SK-N-SH treated with all-trans-retinoic acid at 6 μM for 48 hours (cell line): ENCODE results near the gene SLC34A3.

Source experiments
- ATAC-seq: fragments of 200-7000 bp; cut with Tn5 transposase; 3 replicates; pipeline ENCODE4 v1.9.1; 2020; ENCODE audit warnings: mild to moderate bottlenecking, moderate library complexity
- ARNTL ChIP-seq: fragments of 450-650 bp; formaldehyde crosslinking; IDR thresholded peaks from 2 replicates; pipeline ENCODE4 v1.5.0; 2020; ENCODE audit warnings: low read depth, mild to moderate bottlenecking, moderate library complexity, borderline replicate concordance
- BACH2 ChIP-seq: fragments of 250-450 bp; sonication (Bioruptor Pico); IDR thresholded peaks from 2 replicates; pipeline ENCODE4 v1.9.0; 2021; ENCODE audit warnings: mild to moderate bottlenecking, borderline replicate concordance
- CSDC2 ChIP-seq: fragments of 250-450 bp; sonication (Bioruptor Pico); IDR thresholded peaks from 2 replicates; pipeline ENCODE4 v1.5.0; 2020; ENCODE audit warnings: mild to moderate bottlenecking, moderate library complexity
- GLIS3 ChIP-seq: fragments of 250-450 bp; sonication (Bioruptor Pico); IDR thresholded peaks from 2 replicates; pipeline ENCODE4 v1.5.0; 2020; ENCODE audit warnings: mild to moderate bottlenecking, moderate library complexity
- ISL1 ChIP-seq: fragments of 250-450 bp; sonication (Bioruptor Pico); IDR thresholded peaks from 2 replicates; pipeline ENCODE4 v2.1.2; 2022; ENCODE audit warnings: mild to moderate bottlenecking, moderate library complexity
- OSR1 ChIP-seq: fragments of 250-450 bp; sonication (Bioruptor Pico); IDR thresholded peaks from 2 replicates; pipeline ENCODE4 v1.8.0; 2022; ENCODE audit warnings: moderate library complexity, mild to moderate bottlenecking, inconsistent platforms
- PPARA ChIP-seq: fragments of 250-450 bp; sonication (Bioruptor Pico); IDR thresholded peaks from 2 replicates; pipeline ENCODE4 v1.5.0; 2020; ENCODE audit warnings: mild to moderate bottlenecking, borderline replicate concordance
- RARB ChIP-seq: fragments of 250-450 bp; sonication (Bioruptor Pico); IDR thresholded peaks from 2 replicates; pipeline ENCODE4 v1.8.0; 2021; ENCODE audit warnings: mild to moderate bottlenecking, moderate library complexity
- SNAI2 ChIP-seq: fragments of 250-450 bp; sonication (Bioruptor Pico); IDR thresholded peaks from 2 replicates; pipeline ENCODE4 v1.5.0; 2020; ENCODE audit warnings: mild to moderate bottlenecking, moderate library complexity
- TCF4 ChIP-seq: fragments of 250-450 bp; sonication (Bioruptor Pico); IDR thresholded peaks from 2 replicates; pipeline ENCODE4 v1.8.0; 2021; ENCODE audit warnings: mild to moderate bottlenecking, moderate library complexity, borderline replicate concordance
- ZC3H10 ChIP-seq: fragments of 250-450 bp; sonication (Bioruptor Pico); IDR thresholded peaks from 2 replicates; pipeline ENCODE4 v1.5.1; 2021; ENCODE audit warnings: mild to moderate bottlenecking, moderate library complexity
- ZFP3 ChIP-seq: fragments of 250-450 bp; sonication (Bioruptor Pico); IDR thresholded peaks from 2 replicates; pipeline ENCODE4 v1.5.0; 2020; ENCODE audit warnings: mild to moderate bottlenecking, moderate library complexity
- ZFP30 ChIP-seq: fragments of 450-650 bp; formaldehyde crosslinking; IDR thresholded peaks from 2 replicates; pipeline ENCODE4 v1.5.0; 2022; ENCODE audit warnings: mild to moderate bottlenecking, moderate library complexity
- ZNF565 ChIP-seq: fragments of 450-650 bp; formaldehyde crosslinking; conservative IDR thresholded peaks from 2 replicates; pipeline ENCODE4 v1.5.0; 2020; ENCODE audit warnings: low read depth, mild to moderate bottlenecking, moderate library complexity
- ZNF70 ChIP-seq: fragments of 450-650 bp; formaldehyde crosslinking; IDR thresholded peaks from 2 replicates; pipeline ENCODE4 v1.5.0; 2020; ENCODE audit warnings: mild to moderate bottlenecking, moderate library complexity
- ZNF8 ChIP-seq: fragments of 450-650 bp; formaldehyde crosslinking; IDR thresholded peaks from 2 replicates; pipeline ENCODE4 v1.5.0; 2020; ENCODE audit warnings: mild to moderate bottlenecking, moderate library complexity
- TF ChIP-seq, protein P1 (sequence below): fragments of 250-450 bp; sonication (Bioruptor Pico); IDR thresholded peaks from 2 replicates; pipeline ENCODE4 v1.5.1; 2020; ENCODE audit warnings: low read depth, mild to moderate bottlenecking, moderate library complexity
- TF ChIP-seq, protein P2 (sequence below): fragments of 250-450 bp; sonication (Bioruptor Pico); IDR thresholded peaks from 2 replicates; pipeline ENCODE4 v1.5.0; 2020; ENCODE audit warnings: mild to moderate bottlenecking, moderate library complexity
- TF ChIP-seq, protein P3 (sequence below): fragments of 250-450 bp; sonication (Bioruptor Pico); IDR thresholded peaks from 2 replicates; pipeline ENCODE4 v1.8.0; 2021; ENCODE audit warnings: low read depth, mild to moderate bottlenecking, moderate library complexity, borderline replicate concordance
- TF ChIP-seq, protein P4 (sequence below): fragments of 250-450 bp; sonication (Bioruptor Pico); IDR thresholded peaks from 2 replicates; pipeline ENCODE4 v1.5.1; 2021; ENCODE audit warnings: mild to moderate bottlenecking, moderate library complexity
- TF ChIP-seq, protein P5 (sequence below): fragments of 250-450 bp; sonication (Bioruptor Pico); IDR thresholded peaks from 2 replicates; pipeline ENCODE4 v1.8.0; 2020; ENCODE audit warnings: mild to moderate bottlenecking, moderate library complexity, borderline replicate concordance

The SLC34A3 gene

DNA sequence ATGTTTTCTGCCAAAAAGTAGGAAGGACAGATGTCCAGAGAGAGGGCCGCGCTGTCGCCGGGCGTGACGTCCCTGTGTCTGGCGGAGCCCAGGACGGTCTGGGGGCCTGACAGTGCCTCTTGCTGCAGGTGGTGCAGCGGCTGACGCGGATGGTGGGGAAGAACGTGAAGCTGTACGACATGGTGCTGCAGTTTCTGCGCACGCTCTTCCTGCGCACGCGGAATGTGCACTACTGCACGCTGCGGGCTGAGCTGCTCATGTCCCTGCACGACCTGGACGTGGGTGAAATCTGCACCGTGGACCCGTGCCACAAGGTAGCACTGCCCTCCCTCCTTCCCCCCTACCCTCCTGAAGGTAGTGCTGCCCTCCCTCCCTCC is 32.2 kb downstream of the SLC34A3 start:
- TF ChIP-seq CSDC2 (no peak), TCF4 (CRISPR knock-in tag) (no peak), GLIS3 (CRISPR knock-in tag) (no peak), ZFP3 (CRISPR knock-in tag) (no peak), ZNF565 (no peak), ZC3H10 (CRISPR knock-in tag) (no peak), ISL1 (no peak), RARB (CRISPR knock-in tag) (no peak), BACH2 (CRISPR knock-in tag) (no peak), ZNF8 (CRISPR knock-in tag) (no peak), PPARA (CRISPR knock-in tag) (no peak), ZNF70 (CRISPR knock-in tag) (no peak), OSR1 (CRISPR knock-in tag) (no peak)
- TF ChIP-seq, protein P1, sequence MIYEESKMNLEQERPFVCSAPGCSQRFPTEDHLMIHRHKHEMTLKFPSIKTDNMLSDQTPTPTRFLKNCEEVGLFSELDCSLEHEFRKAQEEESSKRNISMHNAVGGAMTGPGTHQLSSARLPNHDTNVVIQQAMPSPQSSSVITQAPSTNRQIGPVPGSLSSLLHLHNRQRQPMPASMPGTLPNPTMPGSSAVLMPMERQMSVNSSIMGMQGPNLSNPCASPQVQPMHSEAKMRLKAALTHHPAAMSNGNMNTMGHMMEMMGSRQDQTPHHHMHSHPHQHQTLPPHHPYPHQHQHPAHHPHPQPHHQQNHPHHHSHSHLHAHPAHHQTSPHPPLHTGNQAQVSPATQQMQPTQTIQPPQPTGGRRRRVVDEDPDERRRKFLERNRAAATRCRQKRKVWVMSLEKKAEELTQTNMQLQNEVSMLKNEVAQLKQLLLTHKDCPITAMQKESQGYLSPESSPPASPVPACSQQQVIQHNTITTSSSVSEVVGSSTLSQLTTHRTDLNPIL (CRISPR knock-in tag), result no peak
- TF ChIP-seq, protein P2, sequence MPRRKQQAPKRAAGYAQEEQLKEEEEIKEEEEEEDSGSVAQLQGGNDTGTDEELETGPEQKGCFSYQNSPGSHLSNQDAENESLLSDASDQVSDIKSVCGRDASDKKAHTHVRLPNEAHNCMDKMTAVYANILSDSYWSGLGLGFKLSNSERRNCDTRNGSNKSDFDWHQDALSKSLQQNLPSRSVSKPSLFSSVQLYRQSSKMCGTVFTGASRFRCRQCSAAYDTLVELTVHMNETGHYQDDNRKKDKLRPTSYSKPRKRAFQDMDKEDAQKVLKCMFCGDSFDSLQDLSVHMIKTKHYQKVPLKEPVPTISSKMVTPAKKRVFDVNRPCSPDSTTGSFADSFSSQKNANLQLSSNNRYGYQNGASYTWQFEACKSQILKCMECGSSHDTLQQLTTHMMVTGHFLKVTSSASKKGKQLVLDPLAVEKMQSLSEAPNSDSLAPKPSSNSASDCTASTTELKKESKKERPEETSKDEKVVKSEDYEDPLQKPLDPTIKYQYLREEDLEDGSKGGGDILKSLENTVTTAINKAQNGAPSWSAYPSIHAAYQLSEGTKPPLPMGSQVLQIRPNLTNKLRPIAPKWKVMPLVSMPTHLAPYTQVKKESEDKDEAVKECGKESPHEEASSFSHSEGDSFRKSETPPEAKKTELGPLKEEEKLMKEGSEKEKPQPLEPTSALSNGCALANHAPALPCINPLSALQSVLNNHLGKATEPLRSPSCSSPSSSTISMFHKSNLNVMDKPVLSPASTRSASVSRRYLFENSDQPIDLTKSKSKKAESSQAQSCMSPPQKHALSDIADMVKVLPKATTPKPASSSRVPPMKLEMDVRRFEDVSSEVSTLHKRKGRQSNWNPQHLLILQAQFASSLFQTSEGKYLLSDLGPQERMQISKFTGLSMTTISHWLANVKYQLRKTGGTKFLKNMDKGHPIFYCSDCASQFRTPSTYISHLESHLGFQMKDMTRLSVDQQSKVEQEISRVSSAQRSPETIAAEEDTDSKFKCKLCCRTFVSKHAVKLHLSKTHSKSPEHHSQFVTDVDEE (CRISPR knock-in tag), result no peak
- TF ChIP-seq, protein P3, sequence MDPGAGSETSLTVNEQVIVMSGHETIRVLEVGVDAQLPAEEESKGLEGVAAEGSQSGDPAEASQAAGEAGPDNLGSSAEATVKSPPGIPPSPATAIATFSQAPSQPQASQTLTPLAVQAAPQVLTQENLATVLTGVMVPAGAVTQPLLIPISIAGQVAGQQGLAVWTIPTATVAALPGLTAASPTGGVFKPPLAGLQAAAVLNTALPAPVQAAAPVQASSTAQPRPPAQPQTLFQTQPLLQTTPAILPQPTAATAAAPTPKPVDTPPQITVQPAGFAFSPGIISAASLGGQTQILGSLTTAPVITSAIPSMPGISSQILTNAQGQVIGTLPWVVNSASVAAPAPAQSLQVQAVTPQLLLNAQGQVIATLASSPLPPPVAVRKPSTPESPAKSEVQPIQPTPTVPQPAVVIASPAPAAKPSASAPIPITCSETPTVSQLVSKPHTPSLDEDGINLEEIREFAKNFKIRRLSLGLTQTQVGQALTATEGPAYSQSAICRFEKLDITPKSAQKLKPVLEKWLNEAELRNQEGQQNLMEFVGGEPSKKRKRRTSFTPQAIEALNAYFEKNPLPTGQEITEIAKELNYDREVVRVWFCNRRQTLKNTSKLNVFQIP (CRISPR knock-in tag), result no peak
- TF ChIP-seq, all 23 proteins: peak for 0
- ATAC-seq, result no peak

DNA sequence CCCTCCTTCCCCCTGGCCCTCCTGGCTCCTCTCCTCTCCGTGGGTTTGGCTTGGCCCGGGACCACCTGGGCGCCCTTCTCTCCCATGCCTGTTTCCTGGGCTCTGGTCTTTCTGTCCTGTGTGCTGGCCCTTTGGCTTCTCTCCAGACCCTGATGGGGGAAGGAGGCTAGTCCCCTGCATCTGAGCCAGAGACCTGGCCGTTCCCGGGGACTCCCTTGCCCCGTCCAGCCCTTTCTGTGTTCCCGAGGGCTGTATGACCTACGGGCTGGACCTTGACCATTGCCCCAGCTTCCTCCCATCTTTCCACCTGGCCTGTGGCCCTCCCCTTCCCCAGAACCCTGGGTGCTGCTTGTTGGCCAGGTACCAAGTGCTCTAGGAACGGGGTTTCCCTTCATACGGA is 32.8 kb downstream of the SLC34A3 start:
- TF ChIP-seq, protein P4, sequence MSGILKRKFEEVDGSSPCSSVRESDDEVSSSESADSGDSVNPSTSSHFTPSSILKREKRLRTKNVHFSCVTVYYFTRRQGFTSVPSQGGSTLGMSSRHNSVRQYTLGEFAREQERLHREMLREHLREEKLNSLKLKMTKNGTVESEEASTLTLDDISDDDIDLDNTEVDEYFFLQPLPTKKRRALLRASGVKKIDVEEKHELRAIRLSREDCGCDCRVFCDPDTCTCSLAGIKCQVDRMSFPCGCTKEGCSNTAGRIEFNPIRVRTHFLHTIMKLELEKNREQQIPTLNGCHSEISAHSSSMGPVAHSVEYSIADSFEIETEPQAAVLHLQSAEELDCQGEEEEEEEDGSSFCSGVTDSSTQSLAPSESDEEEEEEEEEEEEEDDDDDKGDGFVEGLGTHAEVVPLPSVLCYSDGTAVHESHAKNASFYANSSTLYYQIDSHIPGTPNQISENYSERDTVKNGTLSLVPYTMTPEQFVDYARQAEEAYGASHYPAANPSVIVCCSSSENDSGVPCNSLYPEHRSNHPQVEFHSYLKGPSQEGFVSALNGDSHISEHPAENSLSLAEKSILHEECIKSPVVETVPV (CRISPR knock-in tag), result no peak
- TF ChIP-seq CSDC2 (no peak), OSR1 (CRISPR knock-in tag) (no peak)
- TF ChIP-seq, protein P2 (CRISPR knock-in tag), result no peak
- ATAC-seq, result no peak

DNA sequence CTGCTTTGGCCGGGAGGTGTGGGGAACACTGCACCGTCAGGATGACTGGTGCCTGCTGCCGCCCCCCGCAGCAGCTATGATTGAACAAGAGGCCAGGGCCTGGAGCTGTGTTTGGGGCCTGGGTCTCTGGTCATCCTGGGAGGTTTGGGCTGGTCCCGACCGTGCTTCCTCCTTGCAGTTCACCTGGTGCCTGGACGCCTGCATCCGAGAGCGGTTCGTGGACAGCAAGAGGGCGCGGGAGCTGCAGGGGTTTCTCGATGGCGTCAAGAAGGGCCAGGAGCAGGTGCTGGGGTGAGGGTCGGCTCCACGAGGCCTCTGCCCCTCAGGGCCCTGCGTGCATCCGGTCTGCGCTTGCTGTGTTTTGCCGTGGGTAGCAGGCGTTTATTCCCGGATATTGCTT is 33.4 kb downstream of the SLC34A3 start:
- ATAC-seq, result no peak
- TF ChIP-seq ISL1 (no peak), RARB (CRISPR knock-in tag) (no peak), ARNTL (CRISPR knock-in tag) (no peak), ZFP30 (no peak), SNAI2 (CRISPR knock-in tag) (no peak), ZC3H10 (CRISPR knock-in tag) (no peak), ZNF565 (no peak), OSR1 (CRISPR knock-in tag) (no peak), PPARA (CRISPR knock-in tag) (no peak), TCF4 (CRISPR knock-in tag) (no peak)
- TF ChIP-seq, protein P2 (CRISPR knock-in tag), result no peak
- TF ChIP-seq, protein P5, sequence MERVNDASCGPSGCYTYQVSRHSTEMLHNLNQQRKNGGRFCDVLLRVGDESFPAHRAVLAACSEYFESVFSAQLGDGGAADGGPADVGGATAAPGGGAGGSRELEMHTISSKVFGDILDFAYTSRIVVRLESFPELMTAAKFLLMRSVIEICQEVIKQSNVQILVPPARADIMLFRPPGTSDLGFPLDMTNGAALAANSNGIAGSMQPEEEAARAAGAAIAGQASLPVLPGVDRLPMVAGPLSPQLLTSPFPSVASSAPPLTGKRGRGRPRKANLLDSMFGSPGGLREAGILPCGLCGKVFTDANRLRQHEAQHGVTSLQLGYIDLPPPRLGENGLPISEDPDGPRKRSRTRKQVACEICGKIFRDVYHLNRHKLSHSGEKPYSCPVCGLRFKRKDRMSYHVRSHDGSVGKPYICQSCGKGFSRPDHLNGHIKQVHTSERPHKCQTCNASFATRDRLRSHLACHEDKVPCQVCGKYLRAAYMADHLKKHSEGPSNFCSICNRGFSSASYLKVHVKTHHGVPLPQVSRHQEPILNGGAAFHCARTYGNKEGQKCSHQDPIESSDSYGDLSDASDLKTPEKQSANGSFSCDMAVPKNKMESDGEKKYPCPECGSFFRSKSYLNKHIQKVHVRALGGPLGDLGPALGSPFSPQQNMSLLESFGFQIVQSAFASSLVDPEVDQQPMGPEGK (CRISPR knock-in tag), result no peak
- TF ChIP-seq, protein P1 (CRISPR knock-in tag), result no peak
